Activated B cell treated with CpG ODN at 0.5 μM for 24 hours (primary cell): ENCODE data around the gene ZMIZ2. TPM values are rescaled to one million over a fixed set of nuclear protein-coding genes. Genes with fewer than 3 reads are reported as not detected.
A peak's percentile ranks its signal among the peaks of the same experiment; 100 is the strongest.
"Not testable (repeated sequence)": the region's sequence is repeated elsewhere in the genome, so short reads cannot be mapped to it uniquely, and the experiment has no call there.

Experiments
- ATAC-seq: fragments of 200-7000 bp; cut with Tn5 transposase; one replicate; pipeline ENCODE4 v1.10.0; 2021; ENCODE audit warnings: low read depth, mild to moderate bottlenecking, moderate library complexity
- CTCF ChIA-PET: fragments of 350-600 bp; sonication (Branson Sonifier 250); formaldehyde crosslinking; loops from one replicate; lab custom pipeline; 2021; ENCODE audit warnings: antibody characterized with exemption; lab: Charles Lee
- POLR2A ChIA-PET: fragments of 350-600 bp; sonication (Branson Sonifier 250); formaldehyde crosslinking; loops from one replicate; lab custom pipeline; 2021; ENCODE audit warnings: antibody characterized with exemption; lab: Charles Lee
- DNase-seq: peaks from one replicate; pipeline ENCODE4 v3.0.0; 2022
- H3K27ac Mint-ChIP-seq: one replicate; pipeline ENCODE4 v1.8.0; 2020; ENCODE audit warnings: mixed read lengths
- H3K27me3 Mint-ChIP-seq: one replicate; pipeline ENCODE4 v1.8.0; 2021; ENCODE audit warnings: mixed read lengths
- H3K36me3 Mint-ChIP-seq: one replicate; pipeline ENCODE4 v1.8.0; 2021; ENCODE audit warnings: low read depth, mixed read lengths
- H3K4me1 Mint-ChIP-seq: one replicate; pipeline ENCODE4 v1.8.0; 2021; ENCODE audit warnings: mixed read lengths
- H3K4me3 Mint-ChIP-seq: one replicate; pipeline ENCODE4 v1.8.0; 2020; ENCODE audit warnings: mild to moderate bottlenecking, mixed read lengths
- H3K9me3 Mint-ChIP-seq: one replicate; pipeline ENCODE4 v1.8.0; 2020; ENCODE audit warnings: mixed read lengths
- CTCF ChIP-seq: fragments of 200-600 bp; IDR thresholded peaks from one replicate; pipeline ENCODE4 v1.8.0; 2022; ENCODE audit warnings: antibody characterized with exemption, mild to moderate bottlenecking
- intact Hi-C: fragments of 100-400 bp; cut with micrococcal nuclease; formaldehyde crosslinking; loops from one replicate; pipeline ENCODE4 v1.15.1; 2024
- total RNA-seq: library from RNA; stranded (reverse); gene quantifications from 2 replicates; pipeline ENCODE4 v1.2.3, GENCODE V29; 2022

Gene ZMIZ2
- total RNA-seq, 1 donor from 2014 or later = 440 TPM

DNA sequence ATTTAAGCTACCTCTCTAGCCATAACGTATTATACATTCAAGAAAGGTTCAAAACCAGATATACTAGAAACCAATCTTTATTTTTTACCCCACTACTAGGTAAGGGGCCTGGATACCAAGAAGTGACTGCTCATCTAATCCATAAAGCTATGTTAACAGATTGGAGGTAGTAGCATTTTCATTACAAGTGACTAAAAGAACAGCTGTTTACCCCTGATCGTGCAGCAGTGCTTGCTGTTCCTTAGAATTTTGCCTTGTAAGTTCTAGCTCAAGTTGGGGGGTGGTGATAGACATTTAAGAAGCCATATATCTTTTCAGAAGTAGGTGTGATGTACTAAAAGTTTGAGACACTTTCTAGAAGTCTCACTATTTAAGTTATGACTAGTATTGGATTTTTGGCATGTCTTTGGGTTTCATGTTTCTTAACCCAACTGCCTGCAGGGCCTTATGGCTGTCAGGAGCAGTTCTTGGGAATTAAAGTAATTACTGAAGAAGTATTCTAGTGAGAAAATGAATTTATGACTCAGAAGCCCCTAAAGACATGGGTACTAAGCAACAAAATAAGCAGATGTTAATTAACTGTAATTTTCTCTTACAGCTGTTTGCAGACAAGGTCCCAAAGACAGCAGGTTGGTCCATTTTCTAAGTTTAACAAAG, 50.1 kb downstream of the ZMIZ2 start:
- ATAC-seq (no peak), DNase-seq (no peak)
- no peaks in the 10 kb centered on the region for H3K27me3 Mint-ChIP-seq
- peak overlapping the region; percentile 97 for H3K4me3 Mint-ChIP-seq
- H3K9me3 Mint-ChIP-seq = no peaks in the 10 kb centered on the region
- CTCF ChIA-PET = interaction anchor here (0.7 to 2.7 kb wide), 9 partner anchors 11 to 49 kb away, joined by 3 to 13 read pairs (median 3); partner anchors contain the start of gene H2AZ2
- peak overlapping the region; percentile 47 for H3K27ac Mint-ChIP-seq
- TF ChIP-seq CTCF = no peak
- peaks cover 38% of the 10 kb centered on the region for H3K4me1 Mint-ChIP-seq
- intact Hi-C loops = no loop called here
- H3K36me3 Mint-ChIP-seq = peaks cover 60% of the 10 kb centered on the region
- POLR2A ChIA-PET = interaction anchor here (0.6 to 5.4 kb wide), 12 partner anchors 24 to 229 kb away, joined by 3 to 77 read pairs (median 5); partner anchors contain the start of genes DDX56, H2AZ2, OGDH and ZMIZ2

DNA sequence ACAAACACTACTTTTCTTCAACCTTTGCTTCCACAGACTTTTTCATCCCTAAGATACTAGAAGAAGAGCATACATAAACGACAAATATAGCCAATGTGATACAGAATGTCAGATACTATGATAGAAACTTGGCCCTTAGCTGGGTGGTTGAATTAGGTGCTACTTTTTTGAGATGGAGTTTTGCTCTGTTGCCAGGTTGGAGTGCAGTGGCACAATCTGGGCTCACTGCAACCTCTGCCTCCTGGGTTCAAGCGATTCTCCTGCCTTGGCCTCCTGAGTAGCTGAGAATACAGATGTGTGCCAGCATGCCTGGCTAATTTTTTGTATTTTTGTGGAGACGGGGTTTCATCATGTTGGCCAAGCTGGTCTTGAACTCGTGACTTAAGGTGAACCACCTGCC, 51.3 kb downstream of the ZMIZ2 start:
- ATAC-seq (no peak), DNase-seq (no peak)
- Mint-ChIP-seq H3K9me3 (no peaks in the 10 kb centered on the region), H3K36me3 (peaks cover 71% of the 10 kb centered on the region), H3K4me1 (peaks cover 38% of the 10 kb centered on the region), H3K27ac (peak overlapping the region; percentile 50), H3K27me3 (no peaks in the 10 kb centered on the region), H3K4me3 (no peak overlapping the region)
- TF ChIP-seq CTCF = no peak
- CTCF ChIA-PET = interaction anchor here (0.7 kb wide), 1 partner anchor 13 kb away, joined by 3 read pairs; no protein-coding TSS in a partner anchor
- intact Hi-C loops = no loop called here
- POLR2A ChIA-PET = interaction anchor here (0.7 to 1.5 kb wide), 3 partner anchors 41 to 161 kb away, joined by 3 read pairs; no protein-coding TSS in a partner anchor

- peaks cover 34% of the 10 kb centered on the region for H3K4me1 Mint-ChIP-seq
- ChIA-PET POLR2A (interaction anchor here (0.6 to 0.8 kb wide), 3 partner anchors 34 to 313 kb away, joined by 3 to 4 read pairs (median 3); no protein-coding TSS in a partner anchor), CTCF (interaction anchor here (1.2 kb wide), 1 partner anchor 46 kb away, joined by 3 read pairs; the partner anchor contains the start of gene H2AZ2)
- no peak for TF ChIP-seq CTCF
- H3K27me3 Mint-ChIP-seq = no peaks in the 10 kb centered on the region
- ATAC-seq = no peak
- no peak overlapping the region for H3K4me3 Mint-ChIP-seq
- no peak for DNase-seq
- no peaks in the 10 kb centered on the region for H3K9me3 Mint-ChIP-seq
- H3K27ac Mint-ChIP-seq = peak overlapping the region; percentile 25
- intact Hi-C loops = no loop called here
- H3K36me3 Mint-ChIP-seq = peaks cover 71% of the 10 kb centered on the region
Observed at GRCh38 chr7:44801890-44802289, 53.2 kb downstream of the ZMIZ2 start.

DNA sequence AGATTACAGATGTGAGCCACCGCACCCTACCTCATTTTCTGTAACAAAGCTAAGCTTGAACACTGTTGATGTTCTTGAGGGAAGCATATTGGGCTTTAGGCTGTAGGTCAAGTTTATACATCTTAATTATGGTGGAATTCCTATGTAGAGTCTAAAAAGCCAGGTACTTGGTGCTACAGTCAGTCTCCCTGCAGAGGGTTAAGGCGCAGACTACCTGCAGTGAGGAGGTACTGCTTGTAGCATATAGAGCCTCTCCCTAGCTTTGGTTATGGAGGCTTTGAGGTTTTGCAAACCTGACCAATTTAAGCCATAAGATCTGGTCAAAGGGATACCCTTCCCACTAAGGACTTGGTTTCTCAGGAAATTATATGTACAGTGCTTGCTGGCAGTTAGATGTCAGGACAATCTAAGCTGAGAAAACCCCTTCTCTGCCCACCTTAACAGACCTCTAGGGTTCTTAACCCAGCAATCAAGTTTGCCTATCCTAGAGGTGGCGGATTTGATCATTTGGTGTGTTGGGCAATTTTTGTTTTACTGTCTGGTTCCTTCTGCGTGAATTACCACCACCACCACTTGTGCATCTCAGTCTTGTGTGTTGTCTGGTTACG, 53.9 kb downstream of the ZMIZ2 start:
- Mint-ChIP-seq H3K4me1 (peaks cover 31% of the 10 kb centered on the region), H3K4me3 (no peak overlapping the region), H3K27me3 (no peaks in the 10 kb centered on the region), H3K36me3 (peaks cover 69% of the 10 kb centered on the region), H3K27ac (no peak overlapping the region), H3K9me3 (no peaks in the 10 kb centered on the region)
- ChIA-PET CTCF (interaction anchor here (1.2 kb wide), 1 partner anchor 45 kb away, joined by 3 read pairs; the partner anchor contains the start of gene H2AZ2), POLR2A (interaction anchor here (0.6 to 0.8 kb wide), 3 partner anchors 34 to 314 kb away, joined by 3 to 4 read pairs (median 3); no protein-coding TSS in a partner anchor)
- DNase-seq (no peak), ATAC-seq (no peak)
- no peak for TF ChIP-seq CTCF
- intact Hi-C loops = no loop called here

- peaks cover 57% of the 10 kb centered on the region for H3K36me3 Mint-ChIP-seq
- H3K4me1 Mint-ChIP-seq = peaks cover 17% of the 10 kb centered on the region
- ATAC-seq, DNase-seq, H3K4me3 Mint-ChIP-seq, H3K27ac Mint-ChIP-seq, intact Hi-C loops, H3K9me3 Mint-ChIP-seq, H3K27me3 Mint-ChIP-seq, CTCF ChIA-PET: not testable (repeated sequence)
- POLR2A ChIA-PET = interaction anchor here (0.6 to 1.4 kb wide), 6 partner anchors 11 to 230 kb away, joined by 3 to 7 read pairs (median 4); partner anchors contain the start of genes DDX56 and H2AZ2
Observed at GRCh38 chr7:44803828-44804519, 55.3 kb downstream of the ZMIZ2 start.
